Prostate gland (tissue), 2 donors: ENCODE results near the gene CEACAM18. TPM values are rescaled to one million over a fixed set of nuclear protein-coding genes. Genes with fewer than 3 reads are reported as not detected.

Experiments
- DNase-seq: peaks from one replicate; pipeline ENCODE4 v3.0.0-alpha.2; 2019; ENCODE audit warnings: low spot score
- H3K27ac ChIP-seq, 2 donors: fragments of 200-600 bp; sonication (generic); 2 replicates each; pipeline ENCODE4 v1.5.1; 2017 to 2019
- H3K27me3 ChIP-seq: fragments of 200-600 bp; sonication (generic); replicated peaks from 2 replicates; pipeline ENCODE4 v1.5.1; 2019; ENCODE audit not compliant: insufficient read depth
- H3K36me3 ChIP-seq, 2 donors: fragments of 200-600 bp; sonication (generic); 1 replicate in 1 of 2; 2 replicates in 1 of 2; pipeline versions ENCODE4 v1.5.1 to v1.8.1; 2017 to 2019
- H3K4me1 ChIP-seq: fragments of 200-600 bp; sonication (generic); replicated peaks from 2 replicates; pipeline ENCODE4 v1.5.1; 2019
- H3K4me3 ChIP-seq, 2 donors: fragments of 200-600 bp; sonication (generic); 2 replicates each; pipeline ENCODE4 v1.5.1; 2017 to 2019
- H3K9me3 ChIP-seq: fragments of 200-600 bp; sonication (generic); 2 replicates; pipeline ENCODE4 v1.5.1; 2017
- POLR2A ChIP-seq: fragments of 450-650 bp; IDR thresholded peaks from one replicate; pipeline ENCODE4 v1.6.1; 2016; ENCODE audit warnings: antibody characterized with exemption, mild to moderate bottlenecking
- POLR2AphosphoS5 ChIP-seq: sonication (generic); formaldehyde crosslinking; IDR thresholded peaks from one replicate; pipeline ENCODE4 v1.6.1; 2017; ENCODE audit warnings: antibody characterized with exemption
- WGBS: methylation state at CpG from one replicate; pipeline ENCODE4 v1.1.5; 2018; 5-methylcytosine and 5-hydroxymethylcytosine counted together
- intact Hi-C: fragments of 100-400 bp; cut with DNase I; formaldehyde crosslinking; loops from one replicate; pipeline ENCODE4 v1.14.2; 2022
- total RNA-seq, 2 donors: library from RNA; depleted of rRNA; stranded (reverse); fragments of >200 nt; gene quantifications; one replicate each; pipeline ENCODE4 v1.1.0, GENCODE V29; 2016
- TF ChIP-seq, protein P1 (sequence below), 4 experiments: fragments of 200-600 bp in 2 of 4; fragments of 450-650 bp in 2 of 4; sonication (generic) in 2 of 4; IDR thresholded peaks; 1 replicate in 3 of 4; 2 replicates in 1 of 4; pipeline ENCODE4 v1.5.1; 2016 to 2019; ENCODE audit warnings: antibody characterized with exemption in 4 of 4, mild to moderate bottlenecking in 2 of 4, moderate library complexity in 2 of 4

Gene CEACAM18
- total RNA-seq, 2 donors from 2014 or later = not detected

DNA sequence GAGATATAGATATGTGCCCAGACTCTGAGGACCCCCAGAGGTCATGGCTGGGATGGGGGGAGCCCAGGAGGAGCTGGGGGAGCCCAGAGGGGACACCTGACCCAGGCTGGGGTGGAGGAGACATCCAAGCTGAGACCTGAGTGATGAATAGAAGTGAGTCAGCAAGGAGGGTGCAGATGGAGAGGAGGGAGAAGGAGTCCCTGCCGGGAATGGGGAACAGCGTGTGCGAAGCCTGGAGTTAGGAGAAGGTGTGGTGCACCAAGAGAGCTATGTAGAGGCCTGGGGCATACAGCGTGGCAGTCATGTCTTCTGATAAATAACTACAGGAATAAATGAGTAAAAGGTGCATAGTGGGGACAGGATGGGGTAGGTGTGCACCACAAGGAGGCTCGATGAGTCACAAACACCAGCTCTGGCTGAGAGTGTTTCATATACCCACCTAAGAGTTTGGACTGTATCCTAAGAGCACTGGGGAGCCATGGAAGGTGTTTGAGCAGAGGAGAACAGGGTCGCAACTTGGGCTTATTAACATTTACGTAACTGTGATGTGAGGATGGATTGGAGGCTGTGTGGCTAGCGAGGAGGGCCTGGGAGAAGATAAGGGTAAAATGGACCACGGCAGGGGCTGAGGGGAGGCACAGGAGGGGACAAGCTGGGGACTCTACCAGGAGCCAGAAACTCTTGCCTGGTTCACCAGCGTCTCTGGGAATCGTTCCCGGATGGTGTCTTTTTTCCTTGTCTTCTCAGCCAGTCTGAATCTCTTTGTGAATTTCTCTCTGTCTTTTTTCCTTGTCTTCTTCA lies 1.4 kb downstream of the CEACAM18 start:
- no peaks in the 10 kb centered on the region for H3K27me3 ChIP-seq
- no peak overlapping the region for H3K27ac ChIP-seq
- TF ChIP-seq POLR2A (no peak), POLR2AphosphoS5 (no peak)
- TF ChIP-seq, protein P1, sequence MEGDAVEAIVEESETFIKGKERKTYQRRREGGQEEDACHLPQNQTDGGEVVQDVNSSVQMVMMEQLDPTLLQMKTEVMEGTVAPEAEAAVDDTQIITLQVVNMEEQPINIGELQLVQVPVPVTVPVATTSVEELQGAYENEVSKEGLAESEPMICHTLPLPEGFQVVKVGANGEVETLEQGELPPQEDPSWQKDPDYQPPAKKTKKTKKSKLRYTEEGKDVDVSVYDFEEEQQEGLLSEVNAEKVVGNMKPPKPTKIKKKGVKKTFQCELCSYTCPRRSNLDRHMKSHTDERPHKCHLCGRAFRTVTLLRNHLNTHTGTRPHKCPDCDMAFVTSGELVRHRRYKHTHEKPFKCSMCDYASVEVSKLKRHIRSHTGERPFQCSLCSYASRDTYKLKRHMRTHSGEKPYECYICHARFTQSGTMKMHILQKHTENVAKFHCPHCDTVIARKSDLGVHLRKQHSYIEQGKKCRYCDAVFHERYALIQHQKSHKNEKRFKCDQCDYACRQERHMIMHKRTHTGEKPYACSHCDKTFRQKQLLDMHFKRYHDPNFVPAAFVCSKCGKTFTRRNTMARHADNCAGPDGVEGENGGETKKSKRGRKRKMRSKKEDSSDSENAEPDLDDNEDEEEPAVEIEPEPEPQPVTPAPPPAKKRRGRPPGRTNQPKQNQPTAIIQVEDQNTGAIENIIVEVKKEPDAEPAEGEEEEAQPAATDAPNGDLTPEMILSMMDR (IDR thresholded peaks at IDR 0.05) = no peak
- H3K4me3 ChIP-seq = no peak overlapping the region
- DNase-seq = no peak
- WGBS = 79% methylated on average over 12 of the region's 12 CpGs
- no peaks in the 10 kb centered on the region for H3K4me1 ChIP-seq
- intact Hi-C loops = loop anchor here (10.0 kb wide), 1 partner anchor 295 kb away; no protein-coding TSS in a partner anchor
- no peaks in the 10 kb centered on the region for H3K36me3 ChIP-seq
- no peaks in the 10 kb centered on the region for H3K9me3 ChIP-seq

DNA sequence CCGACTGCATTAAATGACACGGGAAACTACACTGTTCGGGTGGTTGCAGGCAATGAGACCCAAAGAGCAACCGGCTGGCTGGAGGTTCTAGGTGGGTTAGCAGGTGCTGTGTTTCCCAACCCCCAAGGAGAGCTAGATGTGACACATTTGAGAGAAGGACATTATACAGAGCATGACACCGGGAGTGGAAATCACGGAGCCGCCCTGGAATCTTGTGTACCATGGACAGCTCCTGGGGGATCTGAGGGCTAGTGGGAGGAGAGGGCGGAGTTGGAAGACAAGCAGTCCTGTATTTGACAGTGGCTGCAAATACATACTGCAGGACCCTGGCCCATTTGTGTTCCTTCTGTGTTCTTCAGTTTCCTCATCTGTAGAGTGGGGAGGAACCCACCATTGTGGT lies 2.3 kb downstream of the CEACAM18 start:
- H3K36me3 ChIP-seq = no peaks in the 10 kb centered on the region
- DNase-seq = no peak
- no peaks in the 10 kb centered on the region for H3K9me3 ChIP-seq
- H3K27me3 ChIP-seq = no peaks in the 10 kb centered on the region
- no peak overlapping the region for H3K4me3 ChIP-seq
- TF ChIP-seq, protein P1 (IDR thresholded peaks at IDR 0.05) = no peak
- TF ChIP-seq POLR2A (no peak), POLR2AphosphoS5 (no peak)
- WGBS = 29% methylated on average over 8 of the region's 8 CpGs
- H3K27ac ChIP-seq = no peak overlapping the region
- no peaks in the 10 kb centered on the region for H3K4me1 ChIP-seq
- intact Hi-C loops = no loop called here

DNA sequence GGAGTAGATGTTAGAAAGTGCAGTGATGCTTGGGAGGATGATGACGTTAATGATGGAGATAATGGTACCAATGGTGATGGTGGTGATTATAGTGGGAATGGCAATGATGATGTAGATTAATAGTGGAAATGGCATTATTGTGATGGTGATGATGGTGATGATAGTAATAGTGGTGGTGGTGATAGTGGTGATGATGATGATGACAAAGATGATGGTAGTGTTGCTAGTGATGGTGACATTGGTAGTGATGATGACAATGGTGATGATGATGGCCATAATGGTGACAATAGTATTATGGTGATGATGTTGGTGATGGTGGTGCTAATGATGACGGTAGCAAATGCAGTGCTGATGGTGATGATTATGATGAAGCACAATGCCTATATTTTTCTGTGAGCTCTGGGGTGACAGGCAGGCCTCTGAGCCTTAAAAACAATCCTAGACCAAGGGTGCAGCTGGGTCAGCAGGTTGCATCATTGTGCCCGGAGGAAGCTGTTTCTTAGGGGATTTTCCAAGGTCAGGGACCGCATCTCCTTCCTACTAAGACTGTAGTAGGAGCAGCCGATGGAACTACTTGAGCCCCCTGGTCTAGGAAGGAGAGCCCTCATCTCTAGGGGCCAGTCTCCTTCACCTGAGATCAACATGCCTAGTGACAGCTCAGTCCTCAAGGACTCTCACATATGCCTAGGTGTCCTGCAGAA lies 7.8 kb downstream of the CEACAM18 start:
- Histone ChIP-seq H3K27me3 (no peaks in the 10 kb centered on the region), H3K9me3 (no peaks in the 10 kb centered on the region), H3K36me3 (no peaks in the 10 kb centered on the region), H3K4me3 (no peak overlapping the region), H3K27ac (no peak overlapping the region), H3K4me1 (no peaks in the 10 kb centered on the region)
- DNase-seq = no peak
- TF ChIP-seq, protein P1 (IDR thresholded peaks at IDR 0.05) = no peak
- no peak for TF ChIP-seq POLR2A
- TF ChIP-seq POLR2AphosphoS5 = no peak
- 85% methylated on average over 5 of the region's 5 CpGs for WGBS
- intact Hi-C loops = no loop called here

DNA sequence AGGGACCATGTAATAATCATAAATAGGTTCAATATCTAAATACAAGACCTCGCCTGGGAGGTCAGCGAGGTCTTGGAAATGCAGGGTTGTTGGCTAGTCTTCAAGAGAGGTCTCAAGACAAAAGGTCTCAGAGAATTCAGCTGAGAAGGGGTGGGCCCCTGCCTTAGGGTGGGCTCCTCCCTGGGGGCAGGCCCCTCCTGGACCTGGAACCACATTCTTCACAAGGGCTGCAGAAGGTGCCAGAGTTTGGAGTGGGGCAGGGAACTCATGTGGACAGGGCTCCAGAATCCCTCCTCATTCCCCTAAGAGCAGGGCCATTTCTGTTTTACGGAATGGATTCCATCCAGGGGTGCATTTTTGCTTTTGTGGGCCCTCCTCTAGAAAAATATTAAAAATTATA lies 10.2 kb downstream of the CEACAM18 start:
- no peaks in the 10 kb centered on the region for H3K9me3 ChIP-seq
- 62% methylated on average over 3 of the region's 3 CpGs for WGBS
- intact Hi-C loops = no loop called here

More for the DNA sequence above, 10.2 kb downstream of the CEACAM18 start:
- Histone ChIP-seq H3K4me1 (no peaks in the 10 kb centered on the region), H3K27me3 (no peaks in the 10 kb centered on the region), H3K4me3 (no peak overlapping the region), H3K36me3 (no peaks in the 10 kb centered on the region), H3K27ac (no peak overlapping the region)
- DNase-seq = no peak
- no peak for TF ChIP-seq POLR2AphosphoS5
- no peak for TF ChIP-seq POLR2A
- TF ChIP-seq, protein P1 (IDR thresholded peaks at IDR 0.05) = no peak
